Hematopoietic multipotent progenitor cell treated with erythropoietin and hydrocortisone succinate and interleukin-3 and kit ligand, for 15 days (in vitro differentiated cells): ENCODE results near the gene HTT.
"Not testable (repeated sequence)": the region's sequence is repeated elsewhere in the genome, so short reads cannot be mapped to it uniquely, and the experiment has no call there.

ENCODE experiments used
- DNase-seq: peaks from one replicate; pipeline ENCODE4 v3.0.0-alpha.2; 2015; ENCODE audit warnings: low spot score

HTT gene

GRCh38 chr4:3082925-3083515 is 8.5 kb downstream of the HTT start:
- no peak for DNase-seq

GRCh38 chr4:3083732-3084131 is 9.3 kb downstream of the HTT start:
- DNase-seq = no peak

GRCh38 chr4:3085948-3086670 is 11.6 kb downstream of the HTT start:
- DNase-seq = no peak

- no peak for DNase-seq
These were observed 12.8 kb downstream of the HTT start for GRCh38 chr4:3087115-3087797.

GRCh38 chr4:3091464-3091863 is 17.0 kb downstream of the HTT start:
- no peak for DNase-seq

GRCh38 chr4:3094701-3095100 is 20.2 kb downstream of the HTT start:
- DNase-seq = not testable (repeated sequence)

- no peak for DNase-seq
These were observed 21.7 kb downstream of the HTT start for GRCh38 chr4:3096202-3096601.

- no peak for DNase-seq
These were observed 23.9 kb downstream of the HTT start for GRCh38 chr4:3098346-3098745.

- peak; percentile 83 for DNase-seq
These were observed 32.1 kb downstream of the HTT start for GRCh38 chr4:3106339-3107186.

GRCh38 chr4:3107271-3107670 is 32.8 kb downstream of the HTT start:
- DNase-seq = no peak

GRCh38 chr4:3107691-3108121 is 33.2 kb downstream of the HTT start:
- no peak for DNase-seq

GRCh38 chr4:3108211-3108610 is 33.7 kb downstream of the HTT start:
- no peak for DNase-seq

GRCh38 chr4:3111461-3111860 is 37.0 kb downstream of the HTT start:
- no peak for DNase-seq

GRCh38 chr4:3112201-3112600 is 37.7 kb downstream of the HTT start:
- DNase-seq = no peak

- no peak for DNase-seq
These were observed 38.4 kb downstream of the HTT start for GRCh38 chr4:3112609-3113469.

GRCh38 chr4:3114377-3114776 is 39.9 kb downstream of the HTT start:
- DNase-seq = no peak

- no peak for DNase-seq
These were observed 41.3 kb downstream of the HTT start for GRCh38 chr4:3115637-3116270.

GRCh38 chr4:3116955-3117354 is 42.5 kb downstream of the HTT start:
- no peak for DNase-seq

- DNase-seq = no peak
These were observed 43.8 kb downstream of the HTT start for GRCh38 chr4:3118312-3118711.

GRCh38 chr4:3119464-3119863 is 45.0 kb downstream of the HTT start:
- DNase-seq = no peak

- no peak for DNase-seq
These were observed 46.6 kb downstream of the HTT start for GRCh38 chr4:3121110-3121509.
